ENCODE data around the gene ZDHHC11.
"Not testable (repeated sequence)": the region's sequence is repeated elsewhere in the genome, so short reads cannot be mapped to it uniquely, and the experiment has no call there.

Gene ZDHHC11

GRCh38 chr5:838431-838851 is 12.3 kb downstream of the ZDHHC11 start:
- H3K4me1 ChIP-seq (ENCODE audit: control insufficient read depth, low read depth, low read length); H3K23ac ChIP-seq (ENCODE audit: low read length); H3K27me3 ChIP-seq (ENCODE audit: insufficient read depth, low read length, poor library complexity); H3K27ac ChIP-seq (ENCODE audit: low read depth, low read length); H2BK15ac ChIP-seq (replicated peaks; ENCODE audit: low read depth); H3K4me2 ChIP-seq (ENCODE audit: low read length); H3K36me3 ChIP-seq (ENCODE audit: control insufficient read depth, insufficient read depth, low read length); H3K4me3 ChIP-seq (ENCODE audit: low read length); H3K56ac ChIP-seq (ENCODE audit: low read length); H4K8ac ChIP-seq (ENCODE audit: low read depth, low read length); H2BK5ac ChIP-seq (ENCODE audit: low read length); H3K79me1 ChIP-seq (ENCODE audit: low read length); H2AK5ac ChIP-seq (ENCODE audit: low read length); H3K4ac ChIP-seq (ENCODE audit: low read depth, low read length); H3K79me2 ChIP-seq (ENCODE audit: control insufficient read depth, insufficient read depth, low read length); H2BK120ac ChIP-seq (ENCODE audit: low read depth, low read length); H3K18ac ChIP-seq (ENCODE audit: low read length); H3K9ac ChIP-seq (ENCODE audit: low read length); H4K5ac ChIP-seq (ENCODE audit: low read length): not testable (repeated sequence)
- no CpG with 5 or more reads among the region's 10 CpGs for WGBS (ENCODE audit: extremely low coverage, insufficient coverage, low lambda C conversion rate)
- DNase-seq: peak; percentile 25

- H2BK120ac ChIP-seq (ENCODE audit: low read depth, low read length); H4K8ac ChIP-seq (ENCODE audit: low read depth, low read length): not testable (repeated sequence)
Measured at GRCh38 chr5:837621-838121, 13.1 kb downstream of the ZDHHC11 start.

GRCh38 chr5:835933-836612 is 14.7 kb downstream of the ZDHHC11 start:
- no CpG with 5 or more reads among the region's 7 CpGs for WGBS (ENCODE audit: extremely low coverage, insufficient coverage, low lambda C conversion rate)
- not testable (repeated sequence) for H3K27me3 ChIP-seq (ENCODE audit: insufficient read depth, low read length, poor library complexity); H2AK5ac ChIP-seq (ENCODE audit: low read length); H3K23ac ChIP-seq (ENCODE audit: low read length); H3K36me3 ChIP-seq (ENCODE audit: control insufficient read depth, insufficient read depth, low read length); H3K4me2 ChIP-seq (ENCODE audit: low read length); H3K79me1 ChIP-seq (ENCODE audit: low read length); H2BK15ac ChIP-seq (replicated peaks; ENCODE audit: low read depth); H3K4me3 ChIP-seq (ENCODE audit: low read length); H3K18ac ChIP-seq (ENCODE audit: low read length); H4K5ac ChIP-seq (ENCODE audit: low read length); DNase-seq; H4K8ac ChIP-seq (ENCODE audit: low read depth, low read length); H2BK120ac ChIP-seq (ENCODE audit: low read depth, low read length); H3K4ac ChIP-seq (ENCODE audit: low read depth, low read length); H2BK5ac ChIP-seq (ENCODE audit: low read length); H3K9ac ChIP-seq (ENCODE audit: low read length); H3K56ac ChIP-seq (ENCODE audit: low read length); H3K27ac ChIP-seq (ENCODE audit: low read depth, low read length); H3K4me1 ChIP-seq (ENCODE audit: control insufficient read depth, low read depth, low read length); H3K79me2 ChIP-seq (ENCODE audit: control insufficient read depth, insufficient read depth, low read length)

More at GRCh38 chr5:837621-838121, 13.1 kb downstream of the ZDHHC11 start:
- H3K4me1 ChIP-seq (ENCODE audit: control insufficient read depth, low read depth, low read length); H3K23ac ChIP-seq (ENCODE audit: low read length); H3K27ac ChIP-seq (ENCODE audit: low read depth, low read length); H3K9ac ChIP-seq (ENCODE audit: low read length); H4K5ac ChIP-seq (ENCODE audit: low read length); H3K27me3 ChIP-seq (ENCODE audit: insufficient read depth, low read length, poor library complexity); H3K4ac ChIP-seq (ENCODE audit: low read depth, low read length); H3K4me2 ChIP-seq (ENCODE audit: low read length); H2BK15ac ChIP-seq (replicated peaks; ENCODE audit: low read depth); H3K36me3 ChIP-seq (ENCODE audit: control insufficient read depth, insufficient read depth, low read length); H2BK5ac ChIP-seq (ENCODE audit: low read length); H3K79me1 ChIP-seq (ENCODE audit: low read length); H3K4me3 ChIP-seq (ENCODE audit: low read length); H3K79me2 ChIP-seq (ENCODE audit: control insufficient read depth, insufficient read depth, low read length); H3K56ac ChIP-seq (ENCODE audit: low read length); H3K18ac ChIP-seq (ENCODE audit: low read length); H2AK5ac ChIP-seq (ENCODE audit: low read length); DNase-seq: not testable (repeated sequence)
- WGBS (ENCODE audit: extremely low coverage, insufficient coverage, low lambda C conversion rate): no CpG with 5 or more reads among the region's 14 CpGs

- H4K8ac ChIP-seq (ENCODE audit: low read depth, low read length); H3K56ac ChIP-seq (ENCODE audit: low read length); H3K18ac ChIP-seq (ENCODE audit: low read length); H3K79me2 ChIP-seq (ENCODE audit: control insufficient read depth, insufficient read depth, low read length); H3K4me3 ChIP-seq (ENCODE audit: low read length); H2AK5ac ChIP-seq (ENCODE audit: low read length); H2BK15ac ChIP-seq (replicated peaks; ENCODE audit: low read depth); H3K4me1 ChIP-seq (ENCODE audit: control insufficient read depth, low read depth, low read length); H3K4ac ChIP-seq (ENCODE audit: low read depth, low read length); H2BK120ac ChIP-seq (ENCODE audit: low read depth, low read length); H4K5ac ChIP-seq (ENCODE audit: low read length); H2BK5ac ChIP-seq (ENCODE audit: low read length); H3K27ac ChIP-seq (ENCODE audit: low read depth, low read length); H3K79me1 ChIP-seq (ENCODE audit: low read length); H3K27me3 ChIP-seq (ENCODE audit: insufficient read depth, low read length, poor library complexity); H3K4me2 ChIP-seq (ENCODE audit: low read length); H3K36me3 ChIP-seq (ENCODE audit: control insufficient read depth, insufficient read depth, low read length); H3K9ac ChIP-seq (ENCODE audit: low read length); DNase-seq; H3K23ac ChIP-seq (ENCODE audit: low read length): not testable (repeated sequence)
- no CpG with 5 or more reads among the region's 2 CpGs for WGBS (ENCODE audit: extremely low coverage, insufficient coverage, low lambda C conversion rate)
Measured at GRCh38 chr5:834013-834412, 16.8 kb downstream of the ZDHHC11 start.

- no CpG with 5 or more reads among the region's 19 CpGs for whole genome bisulfite sequencing (ENCODE audit: extremely low coverage, insufficient coverage, low lambda C conversion rate)
- H3K36me3 ChIP-seq (ENCODE audit: control insufficient read depth, insufficient read depth, low read length); H2AK5ac ChIP-seq (ENCODE audit: low read length): not testable (repeated sequence)
Measured at GRCh38 chr5:828194-828593, 22.6 kb downstream of the ZDHHC11 start.

GRCh38 chr5:825544-825943 is 25.2 kb downstream of the ZDHHC11 start:
- H2BK5ac ChIP-seq (ENCODE audit: low read length); H3K4me1 ChIP-seq (ENCODE audit: control insufficient read depth, low read depth, low read length); H3K56ac ChIP-seq (ENCODE audit: low read length); H3K18ac ChIP-seq (ENCODE audit: low read length); H2AK5ac ChIP-seq (ENCODE audit: low read length); H3K27me3 ChIP-seq (ENCODE audit: insufficient read depth, low read length, poor library complexity); H3K9ac ChIP-seq (ENCODE audit: low read length); H3K79me1 ChIP-seq (ENCODE audit: low read length); H3K36me3 ChIP-seq (ENCODE audit: control insufficient read depth, insufficient read depth, low read length); H3K27ac ChIP-seq (ENCODE audit: low read depth, low read length); H3K23ac ChIP-seq (ENCODE audit: low read length); H2BK15ac ChIP-seq (replicated peaks; ENCODE audit: low read depth); H3K4me2 ChIP-seq (ENCODE audit: low read length); H2BK120ac ChIP-seq (ENCODE audit: low read depth, low read length); H4K5ac ChIP-seq (ENCODE audit: low read length); H3K4me3 ChIP-seq (ENCODE audit: low read length); H3K79me2 ChIP-seq (ENCODE audit: control insufficient read depth, insufficient read depth, low read length); H4K8ac ChIP-seq (ENCODE audit: low read depth, low read length); H3K4ac ChIP-seq (ENCODE audit: low read depth, low read length): not testable (repeated sequence)
- DNase-seq: peak; percentile 63
- no CpG with 5 or more reads among the region's 1 CpG for WGBS (ENCODE audit: extremely low coverage, insufficient coverage, low lambda C conversion rate)

More at GRCh38 chr5:828194-828593, 22.6 kb downstream of the ZDHHC11 start:
- not testable (repeated sequence) for DNase-seq; H2BK15ac ChIP-seq (replicated peaks; ENCODE audit: low read depth); H3K4ac ChIP-seq (ENCODE audit: low read depth, low read length); H3K4me1 ChIP-seq (ENCODE audit: control insufficient read depth, low read depth, low read length); H2BK120ac ChIP-seq (ENCODE audit: low read depth, low read length); H3K27ac ChIP-seq (ENCODE audit: low read depth, low read length); H3K56ac ChIP-seq (ENCODE audit: low read length); H3K27me3 ChIP-seq (ENCODE audit: insufficient read depth, low read length, poor library complexity); H3K18ac ChIP-seq (ENCODE audit: low read length); H3K9ac ChIP-seq (ENCODE audit: low read length); H4K8ac ChIP-seq (ENCODE audit: low read depth, low read length); H3K23ac ChIP-seq (ENCODE audit: low read length); H4K5ac ChIP-seq (ENCODE audit: low read length); H3K4me2 ChIP-seq (ENCODE audit: low read length); H3K4me3 ChIP-seq (ENCODE audit: low read length); H2BK5ac ChIP-seq (ENCODE audit: low read length); H3K79me1 ChIP-seq (ENCODE audit: low read length); H3K79me2 ChIP-seq (ENCODE audit: control insufficient read depth, insufficient read depth, low read length)

Data from mesendoderm (in vitro differentiated cells).